Osteocyte (in vitro differentiated cells): ENCODE measurements around the gene CTIF. TPM values are rescaled to one million over a fixed set of nuclear protein-coding genes. Genes with fewer than 3 reads are reported as not detected.

ENCODE experiments used
- DNase-seq: peaks from one replicate; pipeline ENCODE4 v3.0.0; 2021; ENCODE audit warnings: mixed read lengths; ENCODE audit not compliant: unreplicated experiment; ENCODE audit errors: extremely low spot score
- H3K27ac Mint-ChIP-seq: one replicate; pipeline ENCODE4 v1.8.0; 2021; ENCODE audit warnings: mild to moderate bottlenecking, mixed read lengths; ENCODE audit not compliant: unreplicated experiment
- H3K27me3 Mint-ChIP-seq: one replicate; pipeline ENCODE4 v1.8.0; 2021; ENCODE audit warnings: mixed read lengths; ENCODE audit not compliant: unreplicated experiment
- H3K36me3 Mint-ChIP-seq: one replicate; pipeline ENCODE4 v1.8.0; 2021; ENCODE audit warnings: mixed read lengths; ENCODE audit not compliant: unreplicated experiment
- H3K4me1 Mint-ChIP-seq: one replicate; pipeline ENCODE4 v1.8.0; 2021; ENCODE audit warnings: mixed read lengths; ENCODE audit not compliant: unreplicated experiment
- H3K4me3 Mint-ChIP-seq: one replicate; pipeline ENCODE4 v1.8.0; 2021; ENCODE audit warnings: mild to moderate bottlenecking, moderate library complexity, mixed read lengths; ENCODE audit not compliant: unreplicated experiment
- H3K9me3 Mint-ChIP-seq: one replicate; pipeline ENCODE4 v1.8.0; 2021; ENCODE audit warnings: mixed read lengths; ENCODE audit not compliant: unreplicated experiment
- total RNA-seq: library from RNA; stranded (reverse); gene quantifications from 2 replicates; pipeline ENCODE4 v1.2.1, GENCODE V29; 2021
- TF ChIP-seq, protein P1 (sequence below): fragments of 200-600 bp; sonication (generic); IDR thresholded peaks from 2 replicates; pipeline ENCODE4 v1.5.0; 2021; ENCODE audit warnings: antibody characterized with exemption, mild to moderate bottlenecking, moderate library complexity

Gene CTIF
- total RNA-seq, 1 donor from 2014 or later = 172 TPM

DNA sequence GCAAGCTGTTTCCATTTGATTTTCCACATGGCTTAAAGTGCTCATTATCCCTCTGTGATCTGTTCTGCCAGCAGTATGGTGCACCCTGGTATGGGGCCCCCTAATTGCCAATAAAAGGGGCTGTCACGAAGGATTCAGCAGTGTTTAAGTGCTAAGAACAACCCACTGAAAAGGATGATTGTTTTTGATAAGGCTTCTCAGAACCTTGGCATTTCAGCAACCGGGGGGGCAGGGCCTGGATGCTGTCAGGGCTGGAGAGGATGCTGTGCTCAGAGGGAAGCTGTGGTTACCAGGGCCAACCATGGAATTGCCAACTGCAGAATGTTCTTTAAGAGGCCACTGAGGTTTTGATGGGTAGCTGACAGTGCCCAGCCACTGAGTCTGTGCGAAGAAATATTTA is 117.8 kb downstream of the CTIF start:
- TF ChIP-seq, protein P1, sequence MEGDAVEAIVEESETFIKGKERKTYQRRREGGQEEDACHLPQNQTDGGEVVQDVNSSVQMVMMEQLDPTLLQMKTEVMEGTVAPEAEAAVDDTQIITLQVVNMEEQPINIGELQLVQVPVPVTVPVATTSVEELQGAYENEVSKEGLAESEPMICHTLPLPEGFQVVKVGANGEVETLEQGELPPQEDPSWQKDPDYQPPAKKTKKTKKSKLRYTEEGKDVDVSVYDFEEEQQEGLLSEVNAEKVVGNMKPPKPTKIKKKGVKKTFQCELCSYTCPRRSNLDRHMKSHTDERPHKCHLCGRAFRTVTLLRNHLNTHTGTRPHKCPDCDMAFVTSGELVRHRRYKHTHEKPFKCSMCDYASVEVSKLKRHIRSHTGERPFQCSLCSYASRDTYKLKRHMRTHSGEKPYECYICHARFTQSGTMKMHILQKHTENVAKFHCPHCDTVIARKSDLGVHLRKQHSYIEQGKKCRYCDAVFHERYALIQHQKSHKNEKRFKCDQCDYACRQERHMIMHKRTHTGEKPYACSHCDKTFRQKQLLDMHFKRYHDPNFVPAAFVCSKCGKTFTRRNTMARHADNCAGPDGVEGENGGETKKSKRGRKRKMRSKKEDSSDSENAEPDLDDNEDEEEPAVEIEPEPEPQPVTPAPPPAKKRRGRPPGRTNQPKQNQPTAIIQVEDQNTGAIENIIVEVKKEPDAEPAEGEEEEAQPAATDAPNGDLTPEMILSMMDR = no peak
- DNase-seq = no peak
- Mint-ChIP-seq H3K4me1 (no peaks in the 10 kb centered on the region), H3K4me3 (peak overlapping the region; percentile 16), H3K27ac (no peak overlapping the region), H3K27me3 (no peaks in the 10 kb centered on the region), H3K9me3 (peaks cover 4% of the 10 kb centered on the region), H3K36me3 (no peaks in the 10 kb centered on the region)

DNA sequence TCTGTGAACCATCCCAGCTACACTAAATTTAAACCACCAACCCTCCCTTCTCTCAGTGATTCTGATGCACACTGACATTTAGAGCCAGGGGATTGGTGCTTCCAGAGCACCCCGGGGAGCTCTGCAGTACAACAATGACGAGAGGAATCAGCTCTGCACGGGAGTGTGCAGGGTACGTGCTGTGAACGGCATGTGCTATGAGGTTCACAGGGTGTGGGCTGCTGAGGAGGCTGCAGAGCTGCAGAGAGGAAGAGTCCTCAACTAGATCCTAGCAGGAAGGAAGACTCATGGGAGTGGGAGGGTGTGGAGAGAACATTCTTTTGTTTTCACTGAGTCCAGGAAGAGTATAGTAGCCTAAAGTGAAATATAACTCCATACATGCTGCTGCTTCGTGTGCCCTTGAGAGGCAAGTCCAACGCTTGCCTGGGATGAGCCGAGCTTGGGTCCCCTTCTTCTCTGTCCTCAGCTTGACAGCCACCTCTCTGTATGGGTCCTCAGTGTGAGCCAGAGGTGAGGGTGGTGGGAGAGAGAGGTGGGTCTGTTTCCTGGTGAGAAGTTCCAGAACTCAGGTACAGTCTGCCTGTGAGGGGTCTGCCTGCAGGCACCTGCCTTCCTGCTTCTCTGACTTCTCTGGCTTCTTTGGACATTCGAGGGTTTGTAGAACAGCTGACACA is 118.8 kb downstream of the CTIF start:
- no peak for DNase-seq
- H3K27ac Mint-ChIP-seq = no peak overlapping the region
- no peaks in the 10 kb centered on the region for H3K4me1 Mint-ChIP-seq
- no peaks in the 10 kb centered on the region for H3K27me3 Mint-ChIP-seq
- H3K4me3 Mint-ChIP-seq = no peak overlapping the region
- TF ChIP-seq, protein P1 = no peak
- no peaks in the 10 kb centered on the region for H3K36me3 Mint-ChIP-seq
- H3K9me3 Mint-ChIP-seq = peaks cover 4% of the 10 kb centered on the region

DNA sequence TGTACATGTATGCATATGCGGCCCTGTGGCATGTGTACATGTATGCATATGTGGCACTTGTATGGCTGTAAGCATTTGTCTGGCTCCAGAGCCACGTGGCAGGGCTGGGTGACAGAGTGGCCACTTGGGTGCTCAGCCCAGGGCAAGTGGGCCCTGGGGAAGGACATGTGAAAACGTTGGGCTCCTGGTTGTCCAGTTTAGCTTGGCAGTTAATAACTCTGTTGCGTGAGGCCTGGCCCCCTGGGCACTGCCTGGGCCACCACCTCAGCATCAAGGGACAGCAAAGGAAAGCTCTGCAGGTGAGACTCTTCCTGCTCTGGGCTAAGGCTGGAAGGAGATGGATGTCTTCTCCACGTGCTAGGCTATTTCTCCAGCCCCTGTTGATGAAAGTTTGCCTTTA is 119.9 kb downstream of the CTIF start:
- DNase-seq = no peak
- H3K27ac Mint-ChIP-seq = no peak overlapping the region
- no peaks in the 10 kb centered on the region for H3K4me1 Mint-ChIP-seq

DNA sequence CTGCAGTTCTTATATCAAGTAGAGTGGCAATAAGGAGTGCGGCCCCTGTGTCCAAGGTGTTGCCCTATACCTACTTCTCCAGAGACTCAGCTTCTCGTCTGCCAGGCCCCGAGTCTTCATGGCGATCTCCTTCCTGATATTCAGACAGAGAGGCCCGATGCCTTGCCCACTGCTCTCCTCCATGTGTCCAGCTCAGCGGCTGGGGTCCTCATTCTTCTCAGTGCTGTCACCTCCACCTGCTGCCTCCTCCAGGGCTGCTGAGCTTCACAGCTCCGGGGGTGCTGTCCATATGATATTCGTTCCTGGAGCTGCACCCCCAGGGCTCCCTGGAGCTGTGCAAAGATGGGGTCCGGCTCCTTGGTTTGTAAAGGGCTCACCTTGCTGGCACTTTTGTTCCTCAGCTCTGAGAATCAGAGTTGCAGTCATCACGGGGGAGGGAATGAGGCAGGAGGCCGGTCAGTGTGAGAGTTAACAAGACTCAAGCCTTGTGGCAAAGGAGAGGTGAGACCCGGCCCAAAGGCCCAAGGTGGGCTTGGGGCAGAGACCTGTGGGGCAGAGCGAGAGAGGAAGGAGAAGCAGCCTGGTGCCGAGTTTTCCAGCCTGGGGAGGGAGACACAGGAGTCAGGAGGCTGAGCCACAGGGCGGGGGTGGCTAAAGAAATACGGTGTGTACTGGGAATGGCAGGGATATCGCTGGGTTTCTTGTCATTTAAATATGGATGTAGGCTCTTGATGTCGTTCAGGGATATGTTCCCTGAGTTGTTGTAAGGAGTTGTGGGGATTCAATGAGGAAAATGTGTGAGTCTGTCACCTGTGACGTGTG is 120.6 kb downstream of the CTIF start:
- Mint-ChIP-seq H3K9me3 (no peaks in the 10 kb centered on the region), H3K36me3 (no peaks in the 10 kb centered on the region), H3K4me1 (peaks cover 2% of the 10 kb centered on the region), H3K27me3 (no peaks in the 10 kb centered on the region), H3K4me3 (no peak overlapping the region), H3K27ac (no peak overlapping the region)
- TF ChIP-seq, protein P1 = no peak
- DNase-seq = no peak

More for the DNA sequence above, 119.9 kb downstream of the CTIF start:
- Mint-ChIP-seq H3K36me3 (no peaks in the 10 kb centered on the region), H3K9me3 (no peaks in the 10 kb centered on the region), H3K4me3 (no peak overlapping the region), H3K27me3 (no peaks in the 10 kb centered on the region)
- TF ChIP-seq, protein P1 = no peak
